Neural progenitor cell (in vitro differentiated cells): ENCODE results near the gene JDP2. TPM values are rescaled to one million over a fixed set of nuclear protein-coding genes. Genes with fewer than 3 reads are reported as not detected.

Experiments
- DNase-seq: peaks from one replicate; pipeline ENCODE4 v3.0.0-alpha.2; 2016; ENCODE audit warnings: low spot score
- H2AFZ ChIP-seq: fragments of 200-600 bp; sonication (generic); replicated peaks from 2 replicates; pipeline ENCODE4 v1.6.1; 2016; ENCODE audit warnings: antibody characterized with exemption
- H3F3A ChIP-seq: fragments of 200-600 bp; sonication (generic); 2 replicates; pipeline ENCODE4 v1.6.1; 2016; ENCODE audit warnings: antibody characterized with exemption, low read depth
- H3K27ac ChIP-seq: fragments of 200-600 bp; sonication (generic); 2 replicates; pipeline ENCODE4 v1.5.1; 2016; ENCODE audit warnings: mild to moderate bottlenecking
- H3K27me3 ChIP-seq: fragments of 200-600 bp; sonication (generic); 2 replicates; pipeline ENCODE4 v1.6.1; 2016; ENCODE audit warnings: mild to moderate bottlenecking, moderate library complexity
- H3K36me3 ChIP-seq: fragments of 200-600 bp; sonication (generic); 2 replicates; pipeline ENCODE4 v1.5.1; 2016
- H3K4me1 ChIP-seq: fragments of 200-600 bp; sonication (generic); 2 replicates; pipeline ENCODE4 v1.6.1; 2016; ENCODE audit warnings: mixed run types
- H3K4me2 ChIP-seq: fragments of 200-600 bp; sonication (generic); 2 replicates; pipeline ENCODE4 v1.6.1; 2016
- H3K4me3 ChIP-seq: fragments of 200-600 bp; sonication (generic); 2 replicates; pipeline ENCODE4 v1.5.1; 2016
- H3K79me2 ChIP-seq: fragments of 200-600 bp; sonication (generic); 2 replicates; pipeline ENCODE4 v1.6.1; 2016; ENCODE audit warnings: low read depth
- H3K9ac ChIP-seq: fragments of 200-600 bp; sonication (generic); 2 replicates; pipeline ENCODE4 v1.6.1; 2016
- H3K9me3 ChIP-seq: fragments of 200-600 bp; sonication (generic); 2 replicates; pipeline ENCODE4 v1.5.1; 2016; ENCODE audit warnings: low read depth
- H4K20me1 ChIP-seq: fragments of 200-600 bp; sonication (generic); 2 replicates; pipeline ENCODE4 v1.6.1; 2016; ENCODE audit warnings: low read depth
- H3K27ac Mint-ChIP-seq: 3 replicates; pipeline ENCODE4 v1.8.0; 2021; ENCODE audit warnings: mixed read lengths
- H3K27me3 Mint-ChIP-seq: 2 replicates; pipeline ENCODE4 v1.8.0; 2022; ENCODE audit warnings: low read depth, mild to moderate bottlenecking, inconsistent platforms, moderate library complexity, mixed read lengths; ENCODE audit not compliant: insufficient read depth
- H3K36me3 Mint-ChIP-seq: 3 replicates; pipeline ENCODE4 v1.8.0; 2021; ENCODE audit warnings: mixed read lengths
- H3K4me1 Mint-ChIP-seq: 3 replicates; pipeline ENCODE4 v1.8.0; 2021; ENCODE audit warnings: mixed read lengths
- H3K4me3 Mint-ChIP-seq: 3 replicates; pipeline ENCODE4 v1.8.0; 2021; ENCODE audit warnings: mild to moderate bottlenecking, moderate library complexity, mixed read lengths
- H3K9me3 Mint-ChIP-seq: 3 replicates; pipeline ENCODE4 v1.8.0; 2020; ENCODE audit warnings: mixed read lengths
- EZH2 ChIP-seq: fragments of 200-600 bp; sonication (generic); IDR thresholded peaks from 2 replicates; pipeline ENCODE4 v1.6.1; 2017; ENCODE audit warnings: antibody characterized with exemption, mild to moderate bottlenecking, moderate library complexity
- EZH2phosphoT487 ChIP-seq: fragments of 200-600 bp; sonication (generic); IDR thresholded peaks from 2 replicates; pipeline ENCODE4 v1.6.1; 2017; ENCODE audit warnings: antibody characterized with exemption
- total RNA-seq: library from RNA; depleted of rRNA; stranded (reverse); fragments of >200 nt; gene quantifications from 2 replicates; pipeline ENCODE4 v1.2.3, GENCODE V29; 2015; ENCODE audit warnings: low replicate concordance
- TF ChIP-seq, protein P1 (sequence below): fragments of 200-600 bp; sonication (generic); IDR thresholded peaks from 2 replicates; pipeline ENCODE4 v1.5.1; 2017; ENCODE audit warnings: antibody characterized with exemption, mild to moderate bottlenecking

JDP2 gene
- total RNA-seq, 1 donor from 2014 or later, result 2.5 TPM

DNA sequence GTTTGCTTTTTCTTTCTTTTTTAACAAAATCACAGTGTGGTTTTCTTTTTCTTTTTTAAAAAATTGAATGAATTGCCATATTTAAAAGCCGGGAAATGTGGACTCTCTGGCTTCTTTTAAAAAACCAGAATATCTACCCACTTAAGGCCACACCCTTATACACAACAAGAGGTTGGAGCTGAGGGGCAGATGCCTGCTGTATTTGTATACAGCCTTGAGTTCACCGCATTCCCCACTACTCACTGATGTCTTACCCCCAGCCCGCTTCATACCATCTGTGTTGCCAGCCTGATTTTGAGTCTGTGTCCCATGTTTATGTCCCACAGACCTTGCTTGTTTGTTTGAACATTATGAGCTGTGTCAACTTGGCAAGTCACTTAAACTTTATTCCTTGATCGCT lies 14.3 kb downstream of the JDP2 start:
- Mint-ChIP-seq H3K4me1 (peaks cover 9% of the 10 kb centered on the region), H3K4me3 (no peak overlapping the region), H3K9me3 (no peaks in the 10 kb centered on the region), H3K27ac (no peak overlapping the region), H3K27me3 (no peaks in the 10 kb centered on the region), H3K36me3 (no peaks in the 10 kb centered on the region)
- Histone ChIP-seq H3K27ac (no peak overlapping the region), H3K79me2 (no peaks in the 10 kb centered on the region), H3K4me2 (no peak overlapping the region), H3K4me3 (no peak overlapping the region), H3K9ac (no peak overlapping the region), H3F3A (no peaks in the 10 kb centered on the region), H4K20me1 (no peaks in the 10 kb centered on the region), H3K9me3 (no peaks in the 10 kb centered on the region), H2AFZ (no peak overlapping the region), H3K4me1 (peaks cover 6% of the 10 kb centered on the region), H3K27me3 (no peaks in the 10 kb centered on the region), H3K36me3 (no peaks in the 10 kb centered on the region)
- no peak for DNase-seq
- TF ChIP-seq EZH2phosphoT487 (no peak), EZH2 (no peak)
- TF ChIP-seq, protein P1, sequence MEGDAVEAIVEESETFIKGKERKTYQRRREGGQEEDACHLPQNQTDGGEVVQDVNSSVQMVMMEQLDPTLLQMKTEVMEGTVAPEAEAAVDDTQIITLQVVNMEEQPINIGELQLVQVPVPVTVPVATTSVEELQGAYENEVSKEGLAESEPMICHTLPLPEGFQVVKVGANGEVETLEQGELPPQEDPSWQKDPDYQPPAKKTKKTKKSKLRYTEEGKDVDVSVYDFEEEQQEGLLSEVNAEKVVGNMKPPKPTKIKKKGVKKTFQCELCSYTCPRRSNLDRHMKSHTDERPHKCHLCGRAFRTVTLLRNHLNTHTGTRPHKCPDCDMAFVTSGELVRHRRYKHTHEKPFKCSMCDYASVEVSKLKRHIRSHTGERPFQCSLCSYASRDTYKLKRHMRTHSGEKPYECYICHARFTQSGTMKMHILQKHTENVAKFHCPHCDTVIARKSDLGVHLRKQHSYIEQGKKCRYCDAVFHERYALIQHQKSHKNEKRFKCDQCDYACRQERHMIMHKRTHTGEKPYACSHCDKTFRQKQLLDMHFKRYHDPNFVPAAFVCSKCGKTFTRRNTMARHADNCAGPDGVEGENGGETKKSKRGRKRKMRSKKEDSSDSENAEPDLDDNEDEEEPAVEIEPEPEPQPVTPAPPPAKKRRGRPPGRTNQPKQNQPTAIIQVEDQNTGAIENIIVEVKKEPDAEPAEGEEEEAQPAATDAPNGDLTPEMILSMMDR, result no peak

DNA sequence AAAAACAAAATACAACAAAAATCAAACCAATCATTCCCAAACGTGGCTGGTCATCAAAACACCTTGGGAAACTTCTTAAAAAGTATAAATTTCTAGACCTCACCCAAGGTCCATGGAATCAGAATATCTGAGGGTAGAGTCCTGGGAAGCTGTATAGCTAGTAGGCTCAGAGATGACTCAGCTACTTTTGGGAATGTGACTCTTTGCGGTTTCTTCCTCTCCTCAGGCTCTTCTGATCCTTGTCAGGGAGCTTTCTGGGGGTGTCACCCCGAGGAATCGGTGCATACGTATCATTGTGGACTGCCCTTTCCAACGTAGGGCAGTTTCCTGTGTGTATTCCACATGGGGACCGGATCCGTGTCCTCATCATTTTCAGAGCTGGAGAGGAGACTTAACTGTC lies 14.8 kb downstream of the JDP2 start:
- Histone ChIP-seq H3K9ac (no peak overlapping the region), H3K27me3 (no peaks in the 10 kb centered on the region), H4K20me1 (no peaks in the 10 kb centered on the region), H3K27ac (no peak overlapping the region), H3K4me3 (no peak overlapping the region), H3F3A (no peaks in the 10 kb centered on the region), H2AFZ (no peak overlapping the region), H3K4me2 (no peak overlapping the region), H3K79me2 (no peaks in the 10 kb centered on the region), H3K9me3 (no peaks in the 10 kb centered on the region), H3K36me3 (no peaks in the 10 kb centered on the region), H3K4me1 (peaks cover 6% of the 10 kb centered on the region)
- Mint-ChIP-seq H3K9me3 (no peaks in the 10 kb centered on the region), H3K4me3 (no peak overlapping the region), H3K27me3 (no peaks in the 10 kb centered on the region), H3K36me3 (no peaks in the 10 kb centered on the region), H3K27ac (no peak overlapping the region), H3K4me1 (peaks cover 7% of the 10 kb centered on the region)
- TF ChIP-seq EZH2, result no peak
- no peak for DNase-seq

DNA sequence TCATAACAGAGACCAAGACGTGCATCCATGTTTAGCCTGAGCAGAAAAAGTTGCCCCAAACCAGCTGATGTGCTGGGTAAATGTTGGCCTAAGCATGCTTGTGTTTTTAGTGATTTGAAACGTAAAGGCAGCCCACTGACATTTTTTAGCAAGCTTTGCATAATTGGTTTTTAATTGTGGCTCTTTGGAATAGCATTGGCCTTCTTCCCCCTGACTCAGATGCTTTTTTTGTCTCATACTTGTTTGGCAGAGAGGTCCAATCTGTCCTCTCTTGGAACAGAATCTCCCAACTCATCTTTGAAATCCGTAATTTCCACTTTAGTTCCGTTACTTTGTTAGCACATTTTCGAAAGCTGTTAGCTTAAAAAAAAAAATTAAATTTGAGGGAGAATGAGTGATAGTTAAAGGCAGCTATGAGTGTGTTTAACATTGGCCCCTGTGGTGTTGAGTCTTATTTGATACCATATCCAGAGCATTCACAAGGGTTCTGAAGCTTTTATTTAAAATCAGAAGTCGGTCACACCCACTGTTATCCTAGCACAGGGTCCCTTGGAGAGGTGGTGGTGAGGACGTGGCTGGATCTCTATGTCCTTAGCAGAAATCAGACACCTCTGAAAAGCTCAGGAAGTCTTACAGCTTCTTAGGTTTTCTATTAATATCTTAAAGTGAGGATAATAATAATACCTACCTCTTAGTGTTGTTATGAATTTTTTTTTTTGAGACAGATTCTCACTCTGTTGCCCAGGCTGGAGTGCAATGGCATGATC lies 15.6 kb downstream of the JDP2 start:
- DNase-seq, result no peak
- no peaks in the 10 kb centered on the region for H3K9me3 Mint-ChIP-seq
- H3K27me3 Mint-ChIP-seq, result no peaks in the 10 kb centered on the region
- H3K4me1 Mint-ChIP-seq, result peaks cover 7% of the 10 kb centered on the region
- Histone ChIP-seq H3K9me3 (no peaks in the 10 kb centered on the region), H3K36me3 (no peaks in the 10 kb centered on the region), H3K79me2 (no peaks in the 10 kb centered on the region), H4K20me1 (no peaks in the 10 kb centered on the region), H3K27me3 (no peaks in the 10 kb centered on the region), H3K27ac (no peak overlapping the region), H3K9ac (no peak overlapping the region), H3K4me2 (no peak overlapping the region), H3F3A (no peaks in the 10 kb centered on the region), H3K4me3 (no peak overlapping the region), H3K4me1 (peaks cover 6% of the 10 kb centered on the region), H2AFZ (no peak overlapping the region)
- H3K27ac Mint-ChIP-seq, result no peak overlapping the region
- TF ChIP-seq EZH2phosphoT487 (no peak), EZH2 (no peak)
- TF ChIP-seq, protein P1, result no peak
- no peaks in the 10 kb centered on the region for H3K36me3 Mint-ChIP-seq
- H3K4me3 Mint-ChIP-seq, result no peak overlapping the region

DNA sequence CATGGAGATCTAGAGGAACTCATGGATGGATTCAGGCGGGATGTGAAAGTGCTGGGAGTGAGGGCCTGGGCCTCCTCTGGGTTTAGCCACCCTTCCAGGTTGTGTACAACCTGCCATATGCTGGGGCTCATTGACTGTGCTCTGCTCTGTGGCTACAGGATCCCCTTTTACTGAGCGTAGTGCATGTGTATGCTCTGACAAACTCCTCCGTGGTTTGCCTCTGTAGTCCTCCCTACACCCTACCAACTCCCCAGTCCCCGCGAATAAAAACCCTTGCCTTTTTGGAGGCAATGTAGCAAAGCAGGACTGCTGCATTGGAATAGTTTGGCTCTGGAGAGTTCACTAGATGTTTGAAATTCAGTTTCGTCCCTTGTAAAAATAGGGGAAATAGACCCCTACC lies 17.4 kb downstream of the JDP2 start:
- Histone ChIP-seq H4K20me1 (no peaks in the 10 kb centered on the region), H3K4me3 (no peak overlapping the region), H3K4me1 (peaks cover 11% of the 10 kb centered on the region), H3K9ac (no peak overlapping the region), H3K36me3 (no peaks in the 10 kb centered on the region), H3K79me2 (no peaks in the 10 kb centered on the region), H3K27me3 (no peaks in the 10 kb centered on the region), H3K27ac (no peak overlapping the region), H3F3A (no peaks in the 10 kb centered on the region), H2AFZ (no peak overlapping the region), H3K4me2 (no peak overlapping the region), H3K9me3 (no peaks in the 10 kb centered on the region)
- no peak overlapping the region for H3K27ac Mint-ChIP-seq
- H3K4me1 Mint-ChIP-seq, result peaks cover 15% of the 10 kb centered on the region
- DNase-seq, result no peak
- H3K36me3 Mint-ChIP-seq, result no peaks in the 10 kb centered on the region
- no peaks in the 10 kb centered on the region for H3K9me3 Mint-ChIP-seq
- no peaks in the 10 kb centered on the region for H3K27me3 Mint-ChIP-seq
- TF ChIP-seq, protein P1, result no peak
- no peak for TF ChIP-seq EZH2phosphoT487
- TF ChIP-seq EZH2, result no peak
- no peak overlapping the region for H3K4me3 Mint-ChIP-seq
